K562 (cell line): Measurements from ENCODE around the gene DACT3.

ENCODE experiments used
- CREB1 ChIP-seq, 2 experiments: sonication (generic) in 1 of 2; formaldehyde crosslinking in 1 of 2; IDR thresholded peaks; 2 replicates each; pipeline versions ENCODE4 v1.6.1 to v1.8.0; 2012 to 2022; ENCODE audit warnings: inconsistent platforms in 1 of 2, mild to moderate bottlenecking in 1 of 2, missing genetic modification reagents in 1 of 2, moderate library complexity in 1 of 2
- MEF2A ChIP-seq: IDR thresholded peaks from 2 replicates; pipeline ENCODE4 v1.6.1; 2011; ENCODE audit warnings: low read depth, mild to moderate bottlenecking, low read length, moderate library complexity; ENCODE audit not compliant: control insufficient read depth
- POLR2A ChIP-seq: fragments of 450-650 bp; conservative IDR thresholded peaks from 2 replicates; pipeline ENCODE4 v1.6.1; 2016
- RUNX1 ChIP-seq: sonication (generic); IDR thresholded peaks from 2 replicates; pipeline ENCODE4 v1.6.1; 2016; ENCODE audit warnings: antibody characterized with exemption, low read depth
- SMARCB1 ChIP-seq: IDR thresholded peaks from 2 replicates; pipeline ENCODE4 v1.6.1; 2011; ENCODE audit warnings: improper control_type of control experiment, low read depth; ENCODE audit not compliant: insufficient read length
- ZNF121 ChIP-seq: sonication (generic); formaldehyde crosslinking; conservative IDR thresholded peaks from 2 replicates; pipeline ENCODE4 v1.8.0; 2022; ENCODE audit warnings: missing genetic modification reagents
- TF ChIP-seq, protein P1 (sequence below): fragments of 250-450 bp; sonication (Bioruptor Pico); IDR thresholded peaks from 2 replicates; pipeline ENCODE4 v1.8.0; 2022; ENCODE audit warnings: inconsistent platforms
- TF ChIP-seq, protein P2 (sequence below): sonication (generic); formaldehyde crosslinking; IDR thresholded peaks from 2 replicates; pipeline ENCODE4 v1.9.0; 2022; ENCODE audit warnings: mild to moderate bottlenecking, missing genetic modification reagents
- TF ChIP-seq, protein P3 (sequence below): sonication (generic); formaldehyde crosslinking; IDR thresholded peaks from 2 replicates; pipeline ENCODE4 v1.8.0; 2023; ENCODE audit warnings: mild to moderate bottlenecking, missing genetic modification reagents
- TF ChIP-seq, protein P4 (sequence below): sonication (generic); formaldehyde crosslinking; IDR thresholded peaks from 2 replicates; pipeline ENCODE4 v1.8.1; 2023; ENCODE audit warnings: mild to moderate bottlenecking, missing genetic modification reagents

DNA sequence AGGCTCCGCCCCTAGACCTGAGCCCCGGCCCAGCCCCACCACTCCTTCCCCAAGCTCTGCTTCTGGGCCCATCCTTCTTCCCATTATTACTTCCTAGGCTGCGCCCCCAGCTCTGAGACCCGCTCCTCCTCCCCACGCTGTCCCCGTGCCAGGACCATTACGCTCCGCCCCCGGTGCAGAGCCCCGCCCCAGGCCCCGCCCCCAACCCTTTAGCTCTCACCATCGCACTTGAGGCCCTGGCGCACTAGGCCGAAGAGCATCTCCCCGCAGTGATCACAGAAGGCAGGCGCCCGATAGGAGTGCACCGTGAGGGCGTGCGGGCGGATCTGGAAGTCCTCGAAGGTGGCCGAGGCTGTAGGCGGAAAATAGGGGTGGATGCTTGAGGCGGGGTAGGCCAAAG lies 49.7 kb upstream of the DACT3 start:
- TF ChIP-seq ZNF121 (CRISPR knock-in tag) (no peak), MEF2A (no peak), CREB1 (IDR thresholded peaks at IDR 0.05) (no peak), CREB1 (CRISPR knock-in tag; IDR thresholded peaks at IDR 0.05) (no peak), POLR2A (no peak), RUNX1 (no peak), SMARCB1 (no peak)
- TF ChIP-seq, protein P1, sequence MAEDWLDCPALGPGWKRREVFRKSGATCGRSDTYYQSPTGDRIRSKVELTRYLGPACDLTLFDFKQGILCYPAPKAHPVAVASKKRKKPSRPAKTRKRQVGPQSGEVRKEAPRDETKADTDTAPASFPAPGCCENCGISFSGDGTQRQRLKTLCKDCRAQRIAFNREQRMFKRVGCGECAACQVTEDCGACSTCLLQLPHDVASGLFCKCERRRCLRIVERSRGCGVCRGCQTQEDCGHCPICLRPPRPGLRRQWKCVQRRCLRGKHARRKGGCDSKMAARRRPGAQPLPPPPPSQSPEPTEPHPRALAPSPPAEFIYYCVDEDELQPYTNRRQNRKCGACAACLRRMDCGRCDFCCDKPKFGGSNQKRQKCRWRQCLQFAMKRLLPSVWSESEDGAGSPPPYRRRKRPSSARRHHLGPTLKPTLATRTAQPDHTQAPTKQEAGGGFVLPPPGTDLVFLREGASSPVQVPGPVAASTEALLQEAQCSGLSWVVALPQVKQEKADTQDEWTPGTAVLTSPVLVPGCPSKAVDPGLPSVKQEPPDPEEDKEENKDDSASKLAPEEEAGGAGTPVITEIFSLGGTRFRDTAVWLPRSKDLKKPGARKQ (CRISPR knock-in tag): no peak
- TF ChIP-seq, protein P2, sequence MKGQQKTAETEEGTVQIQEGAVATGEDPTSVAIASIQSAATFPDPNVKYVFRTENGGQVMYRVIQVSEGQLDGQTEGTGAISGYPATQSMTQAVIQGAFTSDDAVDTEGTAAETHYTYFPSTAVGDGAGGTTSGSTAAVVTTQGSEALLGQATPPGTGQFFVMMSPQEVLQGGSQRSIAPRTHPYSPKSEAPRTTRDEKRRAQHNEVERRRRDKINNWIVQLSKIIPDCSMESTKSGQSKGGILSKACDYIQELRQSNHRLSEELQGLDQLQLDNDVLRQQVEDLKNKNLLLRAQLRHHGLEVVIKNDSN (CRISPR knock-in tag): no peak
- TF ChIP-seq, protein P3, sequence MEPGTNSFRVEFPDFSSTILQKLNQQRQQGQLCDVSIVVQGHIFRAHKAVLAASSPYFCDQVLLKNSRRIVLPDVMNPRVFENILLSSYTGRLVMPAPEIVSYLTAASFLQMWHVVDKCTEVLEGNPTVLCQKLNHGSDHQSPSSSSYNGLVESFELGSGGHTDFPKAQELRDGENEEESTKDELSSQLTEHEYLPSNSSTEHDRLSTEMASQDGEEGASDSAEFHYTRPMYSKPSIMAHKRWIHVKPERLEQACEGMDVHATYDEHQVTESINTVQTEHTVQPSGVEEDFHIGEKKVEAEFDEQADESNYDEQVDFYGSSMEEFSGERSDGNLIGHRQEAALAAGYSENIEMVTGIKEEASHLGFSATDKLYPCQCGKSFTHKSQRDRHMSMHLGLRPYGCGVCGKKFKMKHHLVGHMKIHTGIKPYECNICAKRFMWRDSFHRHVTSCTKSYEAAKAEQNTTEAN (CRISPR knock-in tag): no peak
- TF ChIP-seq, protein P4, sequence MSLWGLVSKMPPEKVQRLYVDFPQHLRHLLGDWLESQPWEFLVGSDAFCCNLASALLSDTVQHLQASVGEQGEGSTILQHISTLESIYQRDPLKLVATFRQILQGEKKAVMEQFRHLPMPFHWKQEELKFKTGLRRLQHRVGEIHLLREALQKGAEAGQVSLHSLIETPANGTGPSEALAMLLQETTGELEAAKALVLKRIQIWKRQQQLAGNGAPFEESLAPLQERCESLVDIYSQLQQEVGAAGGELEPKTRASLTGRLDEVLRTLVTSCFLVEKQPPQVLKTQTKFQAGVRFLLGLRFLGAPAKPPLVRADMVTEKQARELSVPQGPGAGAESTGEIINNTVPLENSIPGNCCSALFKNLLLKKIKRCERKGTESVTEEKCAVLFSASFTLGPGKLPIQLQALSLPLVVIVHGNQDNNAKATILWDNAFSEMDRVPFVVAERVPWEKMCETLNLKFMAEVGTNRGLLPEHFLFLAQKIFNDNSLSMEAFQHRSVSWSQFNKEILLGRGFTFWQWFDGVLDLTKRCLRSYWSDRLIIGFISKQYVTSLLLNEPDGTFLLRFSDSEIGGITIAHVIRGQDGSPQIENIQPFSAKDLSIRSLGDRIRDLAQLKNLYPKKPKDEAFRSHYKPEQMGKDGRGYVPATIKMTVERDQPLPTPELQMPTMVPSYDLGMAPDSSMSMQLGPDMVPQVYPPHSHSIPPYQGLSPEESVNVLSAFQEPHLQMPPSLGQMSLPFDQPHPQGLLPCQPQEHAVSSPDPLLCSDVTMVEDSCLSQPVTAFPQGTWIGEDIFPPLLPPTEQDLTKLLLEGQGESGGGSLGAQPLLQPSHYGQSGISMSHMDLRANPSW (CRISPR knock-in tag): no peak
